HEK293T (cell line): ENCODE results near the gene TRIP11.
A peak's percentile ranks its signal among the peaks of the same experiment; 100 is the strongest.

Experiments used
- CTCF ChIA-PET: fragments of 350-600 bp; formaldehyde crosslinking; extraction: SDS; loops from one replicate; lab custom pipeline; 2021; ENCODE audit warnings: antibody characterized with exemption, inconsistent platforms; lab: Yijun Ruan, JAX
- POLR2A ChIA-PET: fragments of 350-600 bp; formaldehyde crosslinking; extraction: SDS; loops from one replicate; lab custom pipeline; 2020; ENCODE audit warnings: antibody characterized with exemption, inconsistent platforms; lab: Yijun Ruan, JAX
- DNase-seq: peaks from one replicate; pipeline ENCODE4 v3.0.0; 2012; ENCODE audit warnings: mixed read lengths; ENCODE audit errors: extremely low spot score
- ARNT ChIP-seq: fragments of 450-650 bp; IDR thresholded peaks from 2 replicates; pipeline ENCODE4 v1.6.1; 2017; ENCODE audit warnings: mild to moderate bottlenecking
- BHLHE40 ChIP-seq: fragments of 450-650 bp; IDR thresholded peaks from 2 replicates; pipeline ENCODE4 v1.6.1; 2016; ENCODE audit warnings: mild to moderate bottlenecking, moderate library complexity, borderline replicate concordance
- CTBP1 ChIP-seq: fragments of 450-650 bp; IDR thresholded peaks from 2 replicates; pipeline ENCODE4 v1.6.1; 2016; ENCODE audit warnings: borderline replicate concordance
- ELF4 ChIP-seq: fragments of 450-650 bp; IDR thresholded peaks from 2 replicates; pipeline ENCODE4 v1.6.1; 2017; ENCODE audit warnings: antibody characterized with exemption
- FOXA1 ChIP-seq: fragments of 450-650 bp; IDR thresholded peaks from 2 replicates; pipeline ENCODE4 v1.6.1; 2016; ENCODE audit warnings: mild to moderate bottlenecking
- FOXK2 ChIP-seq: fragments of 450-650 bp; IDR thresholded peaks from 2 replicates; pipeline ENCODE4 v1.6.1; 2016; ENCODE audit warnings: mild to moderate bottlenecking
- FOXM1 ChIP-seq: fragments of 450-650 bp; IDR thresholded peaks from 2 replicates; pipeline ENCODE4 v1.6.1; 2017; ENCODE audit warnings: mild to moderate bottlenecking, borderline replicate concordance
- HDGF ChIP-seq: fragments of 450-650 bp; IDR thresholded peaks from 2 replicates; pipeline ENCODE4 v1.6.1; 2017; ENCODE audit warnings: antibody characterized with exemption, borderline replicate concordance
- L3MBTL2 ChIP-seq: fragments of 450-650 bp; conservative IDR thresholded peaks from 2 replicates; pipeline ENCODE4 v1.6.1; 2016; ENCODE audit warnings: mild to moderate bottlenecking
- LEF1 ChIP-seq: fragments of 450-650 bp; IDR thresholded peaks from 2 replicates; pipeline ENCODE4 v1.6.1; 2017; ENCODE audit warnings: mild to moderate bottlenecking, borderline replicate concordance
- NFRKB ChIP-seq: fragments of 450-650 bp; IDR thresholded peaks from 2 replicates; pipeline ENCODE4 v1.6.1; 2016; ENCODE audit warnings: mild to moderate bottlenecking, moderate library complexity
- SP1 ChIP-seq: fragments of 450-650 bp; IDR thresholded peaks from 2 replicates; pipeline ENCODE4 v1.6.1; 2017
- ZNF384 ChIP-seq: fragments of 450-650 bp; IDR thresholded peaks from 2 replicates; pipeline ENCODE4 v1.6.1; 2016
- TF ChIP-seq, protein P1 (sequence below): fragments of 450-650 bp; IDR thresholded peaks from 2 replicates; pipeline ENCODE4 v1.6.1; 2016

Gene TRIP11

DNA sequence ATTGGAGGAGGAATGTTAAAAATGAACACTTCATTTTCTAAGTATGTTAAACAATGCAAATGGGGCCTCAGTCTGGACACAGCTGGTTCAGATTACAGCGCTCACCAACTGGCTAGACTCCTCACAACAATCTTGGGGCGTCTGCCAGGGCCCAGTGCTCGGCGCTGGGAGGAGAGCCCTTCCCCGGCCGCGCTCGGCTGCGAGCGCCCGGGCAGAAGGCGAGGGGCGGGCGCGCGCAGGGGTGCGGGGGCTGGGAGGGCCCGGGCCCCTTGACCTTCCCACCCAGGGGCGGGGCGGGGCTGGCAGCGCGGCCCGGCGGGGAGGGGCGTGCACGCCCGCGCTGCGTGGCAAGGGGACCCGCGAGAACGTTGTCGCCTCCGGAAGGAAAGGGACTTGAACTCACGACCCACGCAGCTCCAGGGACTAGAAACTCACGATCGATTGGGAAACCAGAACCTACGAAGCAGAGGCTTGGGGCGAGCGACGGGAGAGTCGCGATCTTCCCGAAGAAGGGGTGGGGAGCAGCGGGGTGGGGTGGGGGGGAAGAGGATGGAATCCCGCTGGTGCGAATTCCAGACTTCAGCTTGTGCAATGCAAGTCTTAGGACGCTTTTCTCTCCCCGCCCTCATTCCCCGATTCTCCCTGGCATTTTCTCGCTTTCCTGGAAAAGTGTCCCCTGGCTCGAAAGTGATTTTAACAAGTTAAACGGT, 92.2 kb downstream of the TRIP11 start, which contains the start of gene FBLN5:
Gene FBLN5, minus strand, starts transcription at position 220 of the 710 bp plus-strand sequence. CDS start 465 bp downstream, outside the sequence.
- ChIA-PET CTCF (no interaction called here), POLR2A (no interaction called here)
- peak; percentile 41 for DNase-seq
- no peak for TF ChIP-seq ELF4
- TF ChIP-seq LEF1: no peak
- TF ChIP-seq, protein P1, sequence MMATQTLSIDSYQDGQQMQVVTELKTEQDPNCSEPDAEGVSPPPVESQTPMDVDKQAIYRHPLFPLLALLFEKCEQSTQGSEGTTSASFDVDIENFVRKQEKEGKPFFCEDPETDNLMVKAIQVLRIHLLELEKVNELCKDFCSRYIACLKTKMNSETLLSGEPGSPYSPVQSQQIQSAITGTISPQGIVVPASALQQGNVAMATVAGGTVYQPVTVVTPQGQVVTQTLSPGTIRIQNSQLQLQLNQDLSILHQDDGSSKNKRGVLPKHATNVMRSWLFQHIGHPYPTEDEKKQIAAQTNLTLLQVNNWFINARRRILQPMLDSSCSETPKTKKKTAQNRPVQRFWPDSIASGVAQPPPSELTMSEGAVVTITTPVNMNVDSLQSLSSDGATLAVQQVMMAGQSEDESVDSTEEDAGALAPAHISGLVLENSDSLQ: no peak

DNA sequence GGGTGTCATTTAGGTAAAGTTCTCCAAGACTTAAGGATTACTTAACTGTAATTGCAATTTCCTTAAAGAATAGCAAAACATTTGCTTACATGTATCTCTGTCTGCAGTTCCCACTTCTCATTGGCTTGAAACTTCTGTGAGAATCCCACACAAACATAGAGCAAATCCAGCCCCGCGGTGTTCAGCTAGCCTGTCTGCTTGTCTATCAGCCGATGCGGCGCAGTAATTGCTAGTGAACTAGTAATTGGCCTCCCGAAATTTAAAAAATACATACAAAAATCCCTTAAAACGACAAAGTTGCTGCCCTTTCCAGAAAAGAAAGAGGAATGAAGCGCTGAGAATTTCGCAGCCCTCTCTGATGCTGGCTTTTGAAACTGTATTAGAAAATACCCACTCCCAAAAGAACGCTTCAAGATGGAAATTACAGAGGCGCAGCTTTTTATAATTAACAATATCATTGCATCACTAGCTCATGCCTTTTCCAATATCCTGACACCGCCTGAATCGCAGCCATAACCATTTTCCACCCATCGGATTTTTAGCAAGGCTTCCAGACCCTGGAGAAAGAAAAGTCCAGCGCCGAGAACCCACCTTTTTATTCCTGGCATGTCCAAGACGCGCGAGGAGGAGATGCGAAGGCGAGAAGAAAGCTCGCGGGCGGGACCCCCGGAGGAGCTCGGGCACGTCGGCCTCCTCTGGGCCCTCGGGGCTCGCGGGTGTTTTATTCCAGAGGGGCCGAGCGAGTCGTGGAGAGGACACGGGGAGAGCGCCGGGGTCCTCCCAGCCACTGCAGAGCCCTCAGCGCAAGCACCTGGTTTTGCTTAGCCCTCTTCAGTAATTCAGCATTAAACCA, 93.0 kb downstream of the TRIP11 start:
- no peak for TF ChIP-seq SP1
- peak; percentile 6; the same call in 1 of the 2 replicates for TF ChIP-seq L3MBTL2
- POLR2A ChIA-PET: interaction anchor here (1.3 kb wide), 2 partner anchors 16 to 160 kb away, joined by 3 to 4 read pairs; partner anchors contain the start of gene ATXN3
- CTCF ChIA-PET: interaction anchor here (0.6 to 1.1 kb wide), 3 partner anchors 47 to 1345 kb away, joined by 3 to 4 read pairs (median 3); no protein-coding TSS in a partner anchor

GRCh38 chr14:91945751-91946621, 93.9 kb downstream of the TRIP11 start:
- ChIA-PET POLR2A (interaction anchor here (1.3 kb wide), 2 partner anchors 15 to 160 kb away, joined by 3 to 4 read pairs; partner anchors contain the start of gene ATXN3), CTCF (interaction anchor here (0.6 to 1.2 kb wide), 6 partner anchors 10 to 1345 kb away, joined by 3 to 4 read pairs (median 3); no protein-coding TSS in a partner anchor)
- no peak for TF ChIP-seq FOXM1
- no peak for TF ChIP-seq NFRKB
- TF ChIP-seq, protein P1: no peak
- no peak for TF ChIP-seq FOXK2
- TF ChIP-seq HDGF: no peak
- no peak for TF ChIP-seq CTBP1
- DNase-seq: no peak

More for the DNA sequence above, 93.0 kb downstream of the TRIP11 start:
- peak; percentile 33 for DNase-seq

- no peak for DNase-seq
- ChIA-PET POLR2A (no interaction called here), CTCF (interaction anchor here (0.6 to 1.2 kb wide), 2 partner anchors 54 to 442 kb away, joined by 3 to 8 read pairs; no protein-coding TSS in a partner anchor)
- TF ChIP-seq SP1 (no peak), L3MBTL2 (no peak), ARNT (no peak), BHLHE40 (no peak)
These were observed 96.9 kb downstream of the TRIP11 start for GRCh38 chr14:91942946-91943345.

- no peak for DNase-seq
- CTCF ChIA-PET: no interaction called here
These were observed 97.7 kb downstream of the TRIP11 start for GRCh38 chr14:91942128-91942527.

DNA sequence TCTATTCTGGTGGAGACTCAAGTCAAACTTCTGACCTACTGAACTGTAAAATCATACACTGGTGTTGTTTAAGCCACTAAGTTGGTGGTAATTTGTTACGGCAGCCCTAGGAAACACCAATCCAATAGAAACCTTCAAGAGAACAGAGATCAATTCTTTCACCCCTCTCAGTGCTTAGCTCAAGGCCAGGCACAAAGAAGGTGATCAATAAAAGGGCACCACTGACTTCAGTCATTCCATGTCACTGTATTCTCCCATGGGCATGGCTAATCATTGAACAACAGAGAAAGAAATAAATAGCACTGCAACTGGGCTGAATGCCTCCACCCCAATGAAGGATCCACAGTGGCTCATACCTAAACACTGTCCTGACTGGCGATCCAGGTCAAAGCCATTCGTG, 99.7 kb downstream of the TRIP11 start:
- DNase-seq: no peak
- CTCF ChIA-PET: no interaction called here
- POLR2A ChIA-PET: no interaction called here
- no peak for TF ChIP-seq ARNT
- TF ChIP-seq NFRKB: no peak

More at GRCh38 chr14:91942128-91942527, 97.7 kb downstream of the TRIP11 start:
- TF ChIP-seq FOXA1: no peak
- POLR2A ChIA-PET: no interaction called here

DNA sequence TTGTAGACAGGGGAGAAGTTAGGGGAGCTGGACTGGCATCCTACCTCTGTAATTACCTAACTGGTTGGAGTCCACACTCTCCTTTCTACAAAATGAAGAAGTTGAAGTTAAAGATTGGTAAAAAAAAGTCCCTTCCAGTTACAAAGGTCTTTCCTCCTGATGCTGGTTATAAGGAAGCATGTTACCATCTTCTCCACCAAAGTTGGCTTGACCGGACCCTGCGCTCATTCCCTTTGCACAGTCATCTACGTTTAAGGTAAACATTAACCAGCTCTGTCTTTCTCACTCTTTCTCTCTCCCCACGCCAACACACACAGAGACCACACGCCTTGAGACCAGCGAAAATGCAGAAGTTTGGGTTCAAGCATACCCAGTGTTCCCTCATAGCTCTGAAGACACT, 104.3 kb downstream of the TRIP11 start:
- CTCF ChIA-PET: interaction anchor here (0.8 kb wide), 1 partner anchor 10 kb away, joined by 3 read pairs; no protein-coding TSS in a partner anchor
- no peak for DNase-seq
- POLR2A ChIA-PET: no interaction called here
- no peak for TF ChIP-seq ELF4
- TF ChIP-seq ZNF384: no peak
- TF ChIP-seq NFRKB: no peak
- no peak for TF ChIP-seq FOXK2
- TF ChIP-seq FOXM1: no peak
- no peak for TF ChIP-seq CTBP1
- TF ChIP-seq ARNT: no peak
- TF ChIP-seq BHLHE40: no peak
